ENCODE results near the gene SMARCE1.

- no peak for TF ChIP-seq POLR2A (IDR thresholded peaks at IDR 0.05; ENCODE audit: low read length)
- TF ChIP-seq GATA1 (IDR thresholded peaks at IDR 0.05; ENCODE audit: low read depth, low read length) = no peak
Observed at GRCh38 chr17:40588552-40588951, 59.1 kb downstream of the SMARCE1 start.
